ENCODE data around the gene OPHN1.

Gene OPHN1

DNA sequence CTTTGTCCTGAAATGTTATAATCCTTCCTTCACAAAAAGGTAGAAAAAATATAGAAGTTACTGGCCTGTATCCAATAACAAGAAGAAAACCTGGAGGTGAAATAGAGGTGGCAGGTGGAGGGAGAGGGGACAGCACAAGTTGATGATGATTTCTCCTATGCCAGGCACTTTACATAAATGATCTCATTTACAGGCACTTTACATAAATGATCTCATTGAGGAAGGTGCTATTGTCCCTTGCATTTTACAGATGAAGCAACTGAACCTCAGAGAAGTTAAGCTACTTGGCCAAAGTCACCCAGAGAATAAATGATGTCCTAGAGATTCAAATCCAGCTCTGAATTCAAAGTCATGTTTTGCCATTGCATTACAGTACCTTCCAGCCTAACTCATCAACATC is 7.1 kb upstream of the OPHN1 start:
- H3K4me3 ChIP-seq (ENCODE audit: low read depth, low read length), result no peak overlapping the region
- TF ChIP-seq, protein P1, sequence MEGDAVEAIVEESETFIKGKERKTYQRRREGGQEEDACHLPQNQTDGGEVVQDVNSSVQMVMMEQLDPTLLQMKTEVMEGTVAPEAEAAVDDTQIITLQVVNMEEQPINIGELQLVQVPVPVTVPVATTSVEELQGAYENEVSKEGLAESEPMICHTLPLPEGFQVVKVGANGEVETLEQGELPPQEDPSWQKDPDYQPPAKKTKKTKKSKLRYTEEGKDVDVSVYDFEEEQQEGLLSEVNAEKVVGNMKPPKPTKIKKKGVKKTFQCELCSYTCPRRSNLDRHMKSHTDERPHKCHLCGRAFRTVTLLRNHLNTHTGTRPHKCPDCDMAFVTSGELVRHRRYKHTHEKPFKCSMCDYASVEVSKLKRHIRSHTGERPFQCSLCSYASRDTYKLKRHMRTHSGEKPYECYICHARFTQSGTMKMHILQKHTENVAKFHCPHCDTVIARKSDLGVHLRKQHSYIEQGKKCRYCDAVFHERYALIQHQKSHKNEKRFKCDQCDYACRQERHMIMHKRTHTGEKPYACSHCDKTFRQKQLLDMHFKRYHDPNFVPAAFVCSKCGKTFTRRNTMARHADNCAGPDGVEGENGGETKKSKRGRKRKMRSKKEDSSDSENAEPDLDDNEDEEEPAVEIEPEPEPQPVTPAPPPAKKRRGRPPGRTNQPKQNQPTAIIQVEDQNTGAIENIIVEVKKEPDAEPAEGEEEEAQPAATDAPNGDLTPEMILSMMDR (IDR thresholded peaks at IDR 0.05; ENCODE audit: low read depth, low read length), result no peak

DNA sequence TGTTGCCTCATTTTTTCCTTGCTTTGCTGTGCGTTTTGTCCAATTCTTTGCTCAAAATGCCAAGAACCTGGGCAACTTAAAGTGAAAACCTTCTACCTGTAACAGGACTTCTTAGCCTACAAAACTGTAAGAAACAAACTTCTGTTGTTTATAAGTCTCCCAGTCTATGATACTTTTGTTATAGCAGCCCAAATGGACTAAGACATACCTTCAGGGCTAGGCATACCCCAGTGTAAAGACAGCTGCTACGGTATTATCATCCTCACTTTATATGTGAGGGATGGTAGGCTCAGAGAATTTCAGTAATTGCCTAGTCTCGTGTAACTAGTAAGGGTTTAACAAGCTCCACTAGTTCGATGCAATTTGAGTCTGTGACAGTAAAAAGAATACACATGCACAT is 6.0 kb upstream of the OPHN1 start:
- TF ChIP-seq, protein P1 (IDR thresholded peaks at IDR 0.05; ENCODE audit: low read depth, low read length), result no peak

DNA sequence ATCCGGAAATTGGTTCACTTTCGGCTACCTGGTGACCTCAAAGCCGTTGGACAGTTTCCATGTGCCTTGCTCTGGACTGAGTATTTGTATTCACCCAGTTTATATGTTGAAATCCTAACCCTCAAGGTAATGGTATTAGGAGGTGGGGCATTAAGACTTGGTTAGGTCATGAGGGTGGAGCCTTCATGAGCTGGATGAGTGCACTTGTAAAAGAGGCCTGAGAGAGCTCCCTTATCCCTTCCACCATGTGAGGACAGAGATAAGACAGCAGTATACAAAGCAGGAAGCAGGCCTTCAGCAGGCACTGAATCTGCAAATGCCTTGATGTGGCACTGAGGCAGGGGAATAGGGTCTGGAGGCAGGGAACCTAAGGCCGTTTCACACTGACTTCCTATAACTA is 5.3 kb upstream of the OPHN1 start:
- TF ChIP-seq, protein P1 (IDR thresholded peaks at IDR 0.05; ENCODE audit: low read depth, low read length), result no peak
- no peak overlapping the region for H3K4me3 ChIP-seq (ENCODE audit: low read depth, low read length)

More for the DNA sequence above, 6.0 kb upstream of the OPHN1 start:
- no peak overlapping the region for H3K4me3 ChIP-seq (ENCODE audit: low read depth, low read length)

- TF ChIP-seq, protein P1 (IDR thresholded peaks at IDR 0.05; ENCODE audit: low read depth, low read length), result no peak
- peak overlapping the region; percentile 67 for H3K4me3 ChIP-seq (ENCODE audit: low read depth, low read length)
Measured at GRCh38 chrX:68433981-68434299, 645 bp upstream of the OPHN1 start.

- peak overlapping the region; percentile 67 for H3K4me3 ChIP-seq (ENCODE audit: low read depth, low read length)
- TF ChIP-seq, protein P1 (IDR thresholded peaks at IDR 0.05; ENCODE audit: low read depth, low read length), result 0 out of 2 replicates have a peak, but pooled peaks have one; percentile 12
Measured at GRCh38 chrX:68432648-68433047, 647 bp downstream of the OPHN1 start.

DNA sequence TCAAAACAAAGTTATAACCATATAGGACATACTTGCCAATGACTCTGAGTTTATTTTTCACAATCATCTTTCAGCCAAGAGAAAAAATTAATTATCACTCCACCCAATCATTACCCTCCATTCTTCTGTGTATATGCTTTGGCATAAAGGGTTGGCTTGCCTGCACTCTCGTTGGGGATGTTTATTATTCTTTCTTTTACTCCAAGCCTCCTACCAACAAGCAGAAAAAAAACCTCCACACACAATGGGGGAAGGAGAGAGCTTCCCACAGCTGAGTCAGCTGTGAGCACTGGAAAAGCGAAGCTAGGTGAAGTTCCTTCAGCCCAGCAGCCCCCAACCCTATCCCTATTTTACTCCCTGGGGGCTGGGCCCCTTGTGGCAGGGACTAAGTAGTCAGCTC is 1.5 kb downstream of the OPHN1 start:
- H3K4me3 ChIP-seq (ENCODE audit: low read depth, low read length), result peak overlapping the region; percentile 67; the same call in 1 of the 2 replicates
- TF ChIP-seq, protein P1 (IDR thresholded peaks at IDR 0.05; ENCODE audit: low read depth, low read length), result no peak

- TF ChIP-seq, protein P1 (IDR thresholded peaks at IDR 0.05; ENCODE audit: low read depth, low read length), result no peak
- H3K4me3 ChIP-seq (ENCODE audit: low read depth, low read length), result no peak overlapping the region
Measured at GRCh38 chrX:68429216-68429615, 4.1 kb downstream of the OPHN1 start.

Data from WI38 (cell line).